Colonic mucosa (tissue), 4 donors: ENCODE measurements around the gene MRPL43. TPM values are rescaled to one million over a fixed set of nuclear protein-coding genes. Genes with fewer than 3 reads are reported as not detected.

ENCODE experiments used
- DNase-seq: peaks from one replicate; pipeline ENCODE4 v3.0.0-alpha.2; 2020
- H3K27ac ChIP-seq: fragments of 200-600 bp; one replicate; pipeline ENCODE4 v1.8.0; 2021
- H3K27me3 ChIP-seq: fragments of 200-600 bp; one replicate; pipeline ENCODE4 v1.8.0; 2021
- H3K36me3 ChIP-seq: fragments of 200-600 bp; one replicate; pipeline ENCODE4 v1.8.0; 2021
- H3K4me1 ChIP-seq: fragments of 200-600 bp; one replicate; pipeline ENCODE4 v1.8.0; 2021; ENCODE audit warnings: mild to moderate bottlenecking
- H3K4me3 ChIP-seq: fragments of 200-600 bp; one replicate; pipeline ENCODE4 v1.8.0; 2021
- H3K9ac ChIP-seq, 2 donors: one replicate each; pipeline ENCODE4 v1.7.0; 2013; ENCODE audit warnings: control low read depth in 2 of 2, low read depth in 2 of 2, low read length in 2 of 2
- H3K9me3 ChIP-seq: fragments of 200-600 bp; one replicate; pipeline ENCODE4 v1.8.0; 2021
- intact Hi-C: fragments of 100-400 bp; cut with DNase I; formaldehyde crosslinking; loops from one replicate; pipeline ENCODE4 v1.14.1; 2022
- total RNA-seq, 2 donors: library from RNA; stranded (reverse); fragmentation: NEBNext Ultra II Directional in 1 of 2; extraction: Animal tissue kit (Norgen Biotek cat#: 25700) in 1 of 2; gene quantifications; one replicate each; pipeline ENCODE4 v1.2.1, GENCODE V29; 2021
- TF ChIP-seq, protein P1 (sequence below): fragments of 200-600 bp; IDR thresholded peaks from one replicate; pipeline ENCODE4 v1.8.0; 2022; ENCODE audit warnings: antibody characterized with exemption, mild to moderate bottlenecking
- donor health status: healthy.
- donor health status: DM: no; HTN: no; CAD: no.
- donor health status: DM: no; HTN: no; CAD: no.

The MRPL43 gene
- total RNA-seq, 2 donors from 2014 or later, result 71.5 to 105 TPM

DNA sequence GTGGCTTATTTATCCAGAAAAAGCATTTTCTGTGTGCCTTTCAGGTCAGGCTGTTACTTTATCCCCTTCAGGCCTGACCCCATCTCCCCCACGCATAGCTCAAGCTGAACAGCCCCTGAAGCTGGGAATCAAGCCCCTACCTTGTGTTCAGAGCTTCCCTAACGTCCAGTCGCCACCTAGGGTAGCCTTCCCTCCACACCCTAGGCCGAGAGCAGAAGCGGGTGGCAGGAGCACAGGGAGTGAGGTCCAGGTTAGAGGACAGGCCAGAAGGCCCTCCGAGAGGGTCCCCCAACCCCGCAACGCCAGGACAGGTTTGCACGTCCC, 18.5 kb downstream of the MRPL43 start:
- TF ChIP-seq, protein P1, sequence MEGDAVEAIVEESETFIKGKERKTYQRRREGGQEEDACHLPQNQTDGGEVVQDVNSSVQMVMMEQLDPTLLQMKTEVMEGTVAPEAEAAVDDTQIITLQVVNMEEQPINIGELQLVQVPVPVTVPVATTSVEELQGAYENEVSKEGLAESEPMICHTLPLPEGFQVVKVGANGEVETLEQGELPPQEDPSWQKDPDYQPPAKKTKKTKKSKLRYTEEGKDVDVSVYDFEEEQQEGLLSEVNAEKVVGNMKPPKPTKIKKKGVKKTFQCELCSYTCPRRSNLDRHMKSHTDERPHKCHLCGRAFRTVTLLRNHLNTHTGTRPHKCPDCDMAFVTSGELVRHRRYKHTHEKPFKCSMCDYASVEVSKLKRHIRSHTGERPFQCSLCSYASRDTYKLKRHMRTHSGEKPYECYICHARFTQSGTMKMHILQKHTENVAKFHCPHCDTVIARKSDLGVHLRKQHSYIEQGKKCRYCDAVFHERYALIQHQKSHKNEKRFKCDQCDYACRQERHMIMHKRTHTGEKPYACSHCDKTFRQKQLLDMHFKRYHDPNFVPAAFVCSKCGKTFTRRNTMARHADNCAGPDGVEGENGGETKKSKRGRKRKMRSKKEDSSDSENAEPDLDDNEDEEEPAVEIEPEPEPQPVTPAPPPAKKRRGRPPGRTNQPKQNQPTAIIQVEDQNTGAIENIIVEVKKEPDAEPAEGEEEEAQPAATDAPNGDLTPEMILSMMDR, result no peak
- Histone ChIP-seq H3K27me3 (no peaks in the 10 kb centered on the region), H3K9me3 (no peaks in the 10 kb centered on the region), H3K36me3 (no peaks in the 10 kb centered on the region), H3K9ac (peak overlapping the region; percentile 74 to 95), H3K27ac (peak overlapping the region; percentile 92), H3K4me1 (no peaks in the 10 kb centered on the region), H3K4me3 (peak overlapping the region; percentile 85)
- DNase-seq, result peak; percentile 52
- intact Hi-C loops, result loop anchor here (10.0 kb wide), 1 partner anchor 54 kb away; the partner anchor contains the start of gene SLF2

DNA sequence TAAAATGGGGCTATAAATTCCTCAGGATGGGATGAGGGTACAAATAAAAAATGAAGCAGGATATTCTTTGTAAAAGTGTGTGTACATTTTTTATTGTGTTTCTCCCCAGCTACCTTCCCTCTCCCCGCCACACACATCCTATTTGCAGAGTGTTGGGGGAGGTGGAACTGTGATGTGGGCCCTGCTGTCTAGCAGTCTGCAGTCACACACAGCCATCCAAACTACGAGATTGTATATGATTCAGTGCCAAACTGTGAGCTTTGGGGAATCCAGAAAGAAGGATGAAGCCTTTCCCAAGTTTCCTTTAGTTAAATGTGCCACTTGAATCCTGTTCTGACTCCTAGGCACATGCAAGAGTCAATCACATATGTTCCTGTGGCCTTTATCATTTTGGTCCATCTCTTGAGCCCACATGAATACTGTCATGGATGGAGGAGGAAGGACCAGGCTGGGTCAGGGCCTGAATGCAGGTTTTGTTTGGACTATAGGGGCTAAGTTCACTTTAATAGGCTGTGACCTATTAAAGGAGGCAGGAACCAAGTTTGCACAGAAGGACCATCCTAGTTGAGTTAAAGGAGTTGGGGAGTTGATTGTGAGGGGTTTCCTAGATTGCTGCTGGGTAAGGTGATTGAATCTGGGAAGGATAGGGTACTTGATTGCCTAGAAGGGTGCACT, 19.1 kb downstream of the MRPL43 start:
- H3K9ac ChIP-seq, result peak overlapping the region in 1 of 2 donors; percentile 95
- peak; percentile 53 for DNase-seq
- no peaks in the 10 kb centered on the region for H3K27me3 ChIP-seq
- H3K36me3 ChIP-seq, result no peaks in the 10 kb centered on the region
- peak overlapping the region; percentile 92 for H3K27ac ChIP-seq
- H3K9me3 ChIP-seq, result no peaks in the 10 kb centered on the region
- intact Hi-C loops, result loop anchor here (10.0 kb wide), 1 partner anchor 53 kb away; the partner anchor contains the start of gene SLF2
- no peak overlapping the region for H3K4me3 ChIP-seq
- no peaks in the 10 kb centered on the region for H3K4me1 ChIP-seq
- TF ChIP-seq, protein P1, result no peak

DNA sequence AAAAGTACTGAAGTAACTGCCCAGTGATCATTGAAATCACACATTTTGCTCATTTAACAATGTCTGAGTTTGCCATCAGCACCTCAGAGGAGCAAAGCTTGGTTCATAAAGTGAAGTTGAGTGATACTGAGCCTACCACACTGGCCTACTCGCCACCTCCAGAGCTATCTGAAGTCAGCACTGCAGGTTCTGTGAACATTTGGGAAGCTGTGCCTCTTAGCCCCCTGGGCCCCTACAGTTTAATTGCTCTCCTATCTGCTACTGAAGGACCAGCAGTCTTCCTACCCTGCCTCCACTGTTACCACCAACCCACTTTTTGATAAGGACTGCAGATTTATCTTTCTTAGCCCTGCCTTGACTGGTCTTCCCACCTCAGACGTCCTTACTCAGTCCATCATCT, 20.0 kb downstream of the MRPL43 start:
- Histone ChIP-seq H3K27me3 (no peaks in the 10 kb centered on the region), H3K36me3 (no peaks in the 10 kb centered on the region), H3K4me1 (no peaks in the 10 kb centered on the region), H3K9me3 (no peaks in the 10 kb centered on the region), H3K27ac (peak overlapping the region; percentile 2), H3K4me3 (no peak overlapping the region), H3K9ac (peak overlapping the region in 1 of 2 donors; percentile 49)
- intact Hi-C loops, result loop anchor here (10.0 kb wide), 1 partner anchor 53 kb away; the partner anchor contains the start of gene SLF2
- DNase-seq, result no peak
- TF ChIP-seq, protein P1, result no peak

DNA sequence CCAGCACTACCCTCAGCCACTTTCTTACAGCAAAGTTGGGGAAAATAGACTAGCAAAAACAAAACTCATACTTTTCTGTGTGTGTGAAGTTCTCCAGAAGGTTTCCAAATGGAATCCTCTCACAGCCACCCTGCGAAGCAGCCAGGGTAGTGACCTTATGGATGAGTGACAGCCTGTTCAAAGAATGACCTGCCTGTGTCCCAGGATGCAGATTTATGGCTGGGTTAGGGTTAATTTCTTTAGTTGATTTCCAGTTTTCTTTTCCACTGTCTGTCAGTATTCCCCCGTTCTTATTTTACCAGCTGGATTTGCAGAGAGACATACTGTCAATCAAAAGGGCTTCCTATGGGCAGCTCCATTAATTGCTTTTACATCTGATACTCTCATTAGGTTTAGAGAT, 20.4 kb downstream of the MRPL43 start:
- Histone ChIP-seq H3K9me3 (no peaks in the 10 kb centered on the region), H3K4me3 (no peak overlapping the region), H3K27me3 (no peaks in the 10 kb centered on the region), H3K27ac (no peak overlapping the region), H3K4me1 (no peaks in the 10 kb centered on the region), H3K36me3 (no peaks in the 10 kb centered on the region), H3K9ac (no peak overlapping the region)
- intact Hi-C loops, result loop anchor here (10.0 kb wide), 1 partner anchor 52 kb away; the partner anchor contains the start of gene SLF2
- DNase-seq, result no peak
- TF ChIP-seq, protein P1, result no peak

DNA sequence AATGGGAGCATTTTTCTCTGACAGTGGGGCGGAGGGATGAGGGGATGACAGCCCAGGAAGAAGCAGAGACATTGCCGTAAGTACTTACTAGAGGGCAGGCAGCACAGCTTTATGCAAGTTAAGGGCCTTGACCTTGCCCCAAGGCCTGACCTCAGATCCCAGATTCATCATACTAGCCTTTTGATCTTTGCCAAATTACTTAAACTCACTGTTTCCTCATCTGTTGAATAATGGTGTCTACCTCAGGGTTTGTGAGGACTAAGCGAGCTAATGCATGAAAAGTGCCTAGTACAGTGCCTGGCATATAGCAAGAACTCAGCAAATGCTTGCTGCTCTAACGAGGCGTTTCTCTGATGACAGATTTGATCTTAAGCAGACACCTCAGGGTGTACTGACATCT, 21.5 kb downstream of the MRPL43 start:
- Histone ChIP-seq H3K27me3 (no peaks in the 10 kb centered on the region), H3K4me1 (no peaks in the 10 kb centered on the region), H3K4me3 (no peak overlapping the region), H3K27ac (no peak overlapping the region), H3K36me3 (no peaks in the 10 kb centered on the region), H3K9me3 (no peaks in the 10 kb centered on the region), H3K9ac (no peak overlapping the region)
- intact Hi-C loops, result loop anchor here (10.0 kb wide), 1 partner anchor 51 kb away; the partner anchor contains the start of gene SLF2
- TF ChIP-seq, protein P1, result no peak
- DNase-seq, result no peak
